HEK293 (cell line): Measurements from ENCODE around the gene SLIT1.

Source experiments
- BCL11A ChIP-seq: fragments of 450-650 bp; formaldehyde crosslinking; IDR thresholded peaks from 2 replicates; pipeline ENCODE4 v1.5.1; 2016; ENCODE audit warnings: low read depth, missing biosample characterization, missing genetic modification characterization
- CTCF ChIP-seq: fragments of 450-650 bp; formaldehyde crosslinking; IDR thresholded peaks from 2 replicates; pipeline ENCODE4 v1.5.1; 2016; ENCODE audit warnings: missing biosample characterization, missing genetic modification characterization
- ZBTB17 ChIP-seq: fragments of 450-650 bp; formaldehyde crosslinking; IDR thresholded peaks from 2 replicates; pipeline ENCODE4 v1.5.1; 2016; ENCODE audit warnings: missing biosample characterization, missing genetic modification characterization
- ZNF112 ChIP-seq: fragments of 450-650 bp; formaldehyde crosslinking; IDR thresholded peaks from 2 replicates; pipeline ENCODE4 v1.5.0; 2017; ENCODE audit warnings: missing biosample characterization, missing genetic modification characterization
- ZNF184 ChIP-seq: fragments of 450-650 bp; IDR thresholded peaks from 2 replicates; pipeline ENCODE4 v1.5.1; 2018; ENCODE audit warnings: missing biosample characterization, mild to moderate bottlenecking, missing genetic modification characterization
- ZNF274 ChIP-seq, 2 experiments: fragments of 200-500 bp in 1 of 2; fragments of 450-650 bp in 1 of 2; sonication (Bioruptor generic) in 1 of 2; formaldehyde crosslinking in 1 of 2; IDR thresholded peaks; 2 replicates each; pipeline versions ENCODE4 v1.5.1 to v1.6.1; 2014 to 2016; ENCODE audit warnings: borderline replicate concordance in 1 of 2, inconsistent platforms in 1 of 2, low read length in 1 of 2, missing biosample characterization in 1 of 2, missing genetic modification characterization in 1 of 2
- ZNF624 ChIP-seq: fragments of 450-650 bp; formaldehyde crosslinking; IDR thresholded peaks from 2 replicates; pipeline ENCODE4 v1.5.1; 2017; ENCODE audit warnings: missing biosample characterization, missing genetic modification characterization
- ZNF660 ChIP-seq: fragments of 450-650 bp; IDR thresholded peaks from 2 replicates; pipeline ENCODE4 v1.5.1; 2018; ENCODE audit warnings: missing biosample characterization, mild to moderate bottlenecking, missing genetic modification characterization
- TF ChIP-seq, protein P1 (sequence below): fragments of 450-650 bp; formaldehyde crosslinking; IDR thresholded peaks from 2 replicates; pipeline ENCODE4 v1.5.1; 2016; ENCODE audit warnings: missing biosample characterization, missing genetic modification characterization
- TF ChIP-seq, protein P2 (sequence below): fragments of 450-650 bp; formaldehyde crosslinking; IDR thresholded peaks from 2 replicates; pipeline ENCODE4 v1.5.1; 2016; ENCODE audit warnings: missing biosample characterization, missing genetic modification characterization

DNA sequence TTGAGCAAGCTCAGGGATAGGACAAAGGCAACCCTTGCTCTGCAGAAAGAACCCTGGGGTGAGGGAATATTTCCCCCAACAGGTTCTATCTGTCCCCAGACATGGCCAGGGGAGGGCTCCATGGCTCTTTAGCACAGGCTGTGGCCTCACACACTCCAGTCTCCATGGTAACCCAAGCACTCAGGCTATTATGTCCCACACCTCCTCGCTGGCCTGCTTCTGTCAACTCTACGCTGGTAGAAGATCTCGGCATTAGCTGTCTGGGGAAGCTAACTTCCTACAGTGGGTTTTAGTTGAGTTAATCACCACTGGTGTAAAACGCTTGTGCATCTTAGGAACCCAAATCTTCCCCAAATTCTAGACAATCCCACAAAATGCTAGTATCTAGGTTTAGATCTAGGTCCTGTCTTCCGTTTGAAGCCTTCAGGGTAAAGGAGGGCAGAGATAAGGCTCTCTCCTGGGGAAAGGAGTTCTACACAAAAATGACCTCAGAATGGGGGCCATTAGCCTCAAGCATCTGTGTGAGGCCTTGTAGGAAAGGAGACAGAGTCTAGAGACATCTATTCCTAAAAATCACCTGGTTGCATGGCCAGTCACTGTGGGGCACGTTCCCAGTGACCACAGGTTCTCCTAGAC lies 36.7 kb upstream of the SLIT1 start:
- TF ChIP-seq ZNF184 (tag by site-specific recombination), result no peak
- TF ChIP-seq ZNF660 (tag by site-specific recombination), result no peak
- no peak for TF ChIP-seq ZNF624 (tag by site-specific recombination)
- TF ChIP-seq CTCF (tag by site-specific recombination), result 0 out of 2 replicates have a peak, but pooled peaks have one; percentile 24
- TF ChIP-seq ZNF112 (tag by site-specific recombination), result no peak
- TF ChIP-seq, protein P1, sequence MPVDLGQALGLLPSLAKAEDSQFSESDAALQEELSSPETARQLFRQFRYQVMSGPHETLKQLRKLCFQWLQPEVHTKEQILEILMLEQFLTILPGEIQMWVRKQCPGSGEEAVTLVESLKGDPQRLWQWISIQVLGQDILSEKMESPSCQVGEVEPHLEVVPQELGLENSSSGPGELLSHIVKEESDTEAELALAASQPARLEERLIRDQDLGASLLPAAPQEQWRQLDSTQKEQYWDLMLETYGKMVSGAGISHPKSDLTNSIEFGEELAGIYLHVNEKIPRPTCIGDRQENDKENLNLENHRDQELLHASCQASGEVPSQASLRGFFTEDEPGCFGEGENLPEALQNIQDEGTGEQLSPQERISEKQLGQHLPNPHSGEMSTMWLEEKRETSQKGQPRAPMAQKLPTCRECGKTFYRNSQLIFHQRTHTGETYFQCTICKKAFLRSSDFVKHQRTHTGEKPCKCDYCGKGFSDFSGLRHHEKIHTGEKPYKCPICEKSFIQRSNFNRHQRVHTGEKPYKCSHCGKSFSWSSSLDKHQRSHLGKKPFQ (tag by site-specific recombination), result no peak
- TF ChIP-seq, protein P2, sequence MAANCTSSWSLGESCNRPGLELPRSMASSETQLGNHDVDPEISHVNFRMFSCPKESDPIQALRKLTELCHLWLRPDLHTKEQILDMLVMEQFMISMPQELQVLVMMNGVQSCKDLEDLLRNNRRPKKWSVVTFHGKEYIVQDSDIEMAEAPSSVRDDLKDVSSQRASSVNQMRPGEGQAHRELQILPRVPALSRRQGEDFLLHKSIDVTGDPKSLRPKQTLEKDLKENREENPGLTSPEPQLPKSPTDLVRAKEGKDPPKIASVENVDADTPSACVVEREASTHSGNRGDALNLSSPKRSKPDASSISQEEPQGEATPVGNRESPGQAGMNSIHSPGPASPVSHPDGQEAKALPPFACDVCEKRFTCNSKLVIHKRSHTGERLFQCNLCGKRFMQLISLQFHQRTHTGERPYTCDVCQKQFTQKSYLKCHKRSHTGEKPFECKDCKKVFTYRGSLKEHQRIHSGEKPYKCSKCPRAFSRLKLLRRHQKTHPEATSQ (tag by site-specific recombination), result no peak
- TF ChIP-seq ZBTB17 (tag by site-specific recombination), result no peak
- TF ChIP-seq BCL11A (tag by site-specific recombination), result no peak
- no peak for TF ChIP-seq ZNF274 (IDR thresholded peaks at IDR 0.05; ENCODE audit: low read length)
- TF ChIP-seq ZNF274 (tag by site-specific recombination; IDR thresholded peaks at IDR 0.05; ENCODE audit: borderline replicate concordance), result no peak
